GM13977 (cell line): ENCODE data around the gene KPNA6.

ENCODE experiments used
- DNase-seq: peaks from one replicate; pipeline ENCODE4 v3.0.0; 2012; ENCODE audit warnings: low spot score
- CTCF ChIP-seq: IDR thresholded peaks from 2 replicates; pipeline ENCODE4 v1.5.1; 2012; ENCODE audit warnings: mild to moderate bottlenecking, control low read depth; ENCODE audit not compliant: insufficient read depth; ENCODE audit errors: extremely low read depth, missing control alignments
- in situ Hi-C: fragments of 300-500 bp; cut with MboI; formaldehyde crosslinking; loops from one replicate; pipeline ENCODE4 v1.12.0; 2022; ENCODE audit warnings: low sequenced_read_pairs, low pct_unique_long_range_greater_than_20kb, mixed read lengths, inconsistent platforms; ENCODE audit not compliant: unreplicated experiment

Gene KPNA6

DNA sequence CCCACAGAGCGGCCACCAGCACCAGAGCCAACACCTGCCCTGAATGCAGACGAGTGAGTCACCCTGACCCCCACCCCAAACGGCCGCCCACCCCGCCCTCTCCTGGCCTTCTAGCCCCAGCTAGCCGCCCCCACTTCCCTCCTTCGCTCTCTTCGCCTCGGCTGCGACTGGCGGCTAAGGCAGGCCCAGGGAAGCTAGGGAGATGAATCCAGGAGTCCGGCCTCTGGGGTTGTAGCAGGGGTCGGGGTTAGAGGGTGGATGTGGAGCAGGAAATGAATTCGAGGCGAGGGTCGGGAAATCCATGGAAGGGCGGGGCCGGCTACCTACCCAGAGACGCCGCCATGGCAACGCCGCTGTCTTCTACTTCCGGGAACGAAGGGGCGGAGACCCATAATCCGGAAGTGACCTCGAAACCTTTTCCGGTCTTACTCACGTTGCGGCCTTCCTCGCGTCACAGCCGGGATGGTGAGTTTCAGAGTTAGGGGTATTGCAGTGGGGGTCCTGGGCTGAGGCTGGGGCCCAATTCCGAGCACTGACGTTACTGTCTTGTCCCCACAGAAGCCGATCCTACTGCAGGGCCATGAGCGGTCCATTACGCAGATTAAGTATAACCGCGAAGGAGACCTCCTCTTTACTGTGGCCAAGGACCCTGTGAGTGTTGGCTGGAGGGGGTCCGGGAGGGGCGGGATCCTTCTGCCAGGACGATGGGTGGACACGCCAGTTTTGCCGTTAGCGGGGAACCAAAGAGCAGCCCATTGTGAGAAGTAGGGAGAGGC is 114.3 kb downstream of the KPNA6 start, which contains the start of the genes EIF3I and TMEM234:
EIF3I (plus strand) TSS at position 428 of the 776 bp plus-strand sequence; CDS start at position 463, 35 bp downstream.
TMEM234 (minus strand) TSS at position 374 of the 776 bp plus-strand sequence; CDS start at position 343, 31 bp downstream.
- no peak for TF ChIP-seq CTCF
- in situ Hi-C loops: loop anchor here (25.0 kb wide), 1 partner anchor 190 kb away; no protein-coding TSS in a partner anchor
- peak; percentile 94 for DNase-seq

DNA sequence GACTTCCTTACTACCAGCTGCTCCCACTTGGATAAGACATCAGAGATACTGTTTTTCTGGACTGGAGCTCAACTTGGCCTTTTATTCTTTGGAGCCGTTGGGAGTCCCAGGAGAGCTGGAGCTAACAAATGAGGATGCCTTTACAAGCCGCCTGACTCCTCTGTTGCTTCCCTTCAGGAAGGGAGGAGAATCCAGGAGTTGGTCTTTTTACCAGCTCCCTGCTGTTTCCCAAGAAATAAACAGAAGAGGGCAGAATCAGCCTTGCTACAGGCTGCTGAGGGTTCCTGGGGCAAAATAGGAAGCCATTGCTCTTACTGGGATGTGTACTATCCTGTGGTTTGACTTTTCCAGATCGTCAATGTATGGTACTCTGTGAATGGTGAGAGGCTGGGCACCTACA is 115.8 kb downstream of the KPNA6 start:
- no peak for TF ChIP-seq CTCF
- in situ Hi-C loops: loop anchor here (25.0 kb wide), 1 partner anchor 189 kb away; no protein-coding TSS in a partner anchor
- no peak for DNase-seq

GRCh38 chr1:32224285-32224684 is 116.4 kb downstream of the KPNA6 start:
- no peak for DNase-seq
- TF ChIP-seq CTCF: no peak
- in situ Hi-C loops: loop anchor here (25.0 kb wide), 1 partner anchor 188 kb away; no protein-coding TSS in a partner anchor
